ENCODE data around the gene BCAS1.

- no peak for TF ChIP-seq CTCF (IDR thresholded peaks at IDR 0.05; ENCODE audit: extremely low read depth in 1 of 2, insufficient read depth in 1 of 2, low read depth in 1 of 2, low read length in 2 of 2)
- no peak for TF ChIP-seq POLR2A (IDR thresholded peaks at IDR 0.05; ENCODE audit: low read depth, low read length)
- no peak for TF ChIP-seq POLR2AphosphoS5 (IDR thresholded peaks at IDR 0.05; ENCODE audit: insufficient read depth, low read depth, low read length)
- TF ChIP-seq EZH2 (IDR thresholded peaks at IDR 0.05; ENCODE audit: borderline replicate concordance, low read depth, low read length, severe bottlenecking) = no peak
- no peak for TF ChIP-seq MAX (IDR thresholded peaks at IDR 0.05; ENCODE audit: insufficient read depth, insufficient read length)
- no peak for TF ChIP-seq FOS (IDR thresholded peaks at IDR 0.05; ENCODE audit: borderline replicate concordance, insufficient read depth, low read length)
- TF ChIP-seq MYC (IDR thresholded peaks at IDR 0.05; ENCODE audit: low read depth, low read length) = no peak
- TF ChIP-seq JUN (IDR thresholded peaks at IDR 0.05; ENCODE audit: borderline replicate concordance, insufficient read depth, insufficient read length, low read depth) = no peak
Measured at GRCh38 chr20:53937339-53937741, 133.1 kb downstream of the BCAS1 start.
